NT2/D1 (cell line): ENCODE results near the gene PDZRN3.

Experiments used
- SUZ12 ChIP-seq: IDR thresholded peaks from 2 replicates; pipeline ENCODE4 v1.6.1; 2011; ENCODE audit not compliant: insufficient read length, insufficient read depth; ENCODE audit errors: extremely low read depth
- YY1 ChIP-seq: IDR thresholded peaks from 2 replicates; pipeline ENCODE4 v1.6.1; 2011; ENCODE audit not compliant: insufficient read length, insufficient read depth
- ZNF274 ChIP-seq: IDR thresholded peaks from 2 replicates; pipeline ENCODE4 v1.6.1; 2011; ENCODE audit warnings: mild to moderate bottlenecking, low read depth, low read length

DNA sequence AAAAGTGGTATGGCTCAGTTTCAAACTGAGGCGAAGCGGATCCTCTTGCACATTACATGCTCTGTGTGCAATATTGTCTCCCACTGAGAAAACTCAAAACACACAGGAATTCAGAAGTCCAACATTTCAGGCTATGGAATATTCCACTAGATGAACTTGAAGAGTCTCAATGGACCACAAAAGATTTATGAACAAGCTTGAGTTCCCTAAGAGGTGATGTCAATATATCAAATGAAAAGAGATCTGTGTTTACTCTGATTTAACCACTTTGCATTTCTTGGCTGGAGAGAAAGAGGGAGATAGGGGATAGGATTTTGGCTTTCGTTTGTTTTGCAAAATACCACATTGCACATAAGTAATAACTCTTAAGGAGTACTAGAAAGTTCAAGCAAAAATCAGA lies 20.3 kb downstream of the PDZRN3 start:
- TF ChIP-seq YY1 (no peak), ZNF274 (no peak), SUZ12 (no peak)
